HepG2 (cell line): Measurements from ENCODE around the gene DNAJA3. TPM values are rescaled to one million over a fixed set of nuclear protein-coding genes. Genes with fewer than 3 reads are reported as not detected.

Experiments used
- ATAC-seq: fragments of 200-7000 bp; cut with Tn5 transposase; 3 replicates; pipeline ENCODE4 v1.9.1; 2020; ENCODE audit warnings: mild to moderate bottlenecking, moderate library complexity
- BruUV-seq: library from RNA; stranded (reverse); fragments of 400-500 nt; replicated peaks from 2 replicates; lab custom pipeline; 2021; lab: Mats Ljungman, UMichigan
- CTCF ChIA-PET: fragments of 300-600 bp; formaldehyde crosslinking; extraction: SDS; loops from one replicate; lab custom pipeline; 2021; ENCODE audit warnings: low total read pairs, inconsistent platforms, low intra/inter-chr PET ratio; lab: Yijun Ruan, JAX
- POLR2A ChIA-PET: fragments of 350-600 bp; sonication (Branson Sonifier 250); formaldehyde crosslinking; loops from one replicate; lab custom pipeline; 2020; ENCODE audit warnings: antibody characterized with exemption, inconsistent platforms; lab: Yijun Ruan, JAX
- DNase-seq: peaks from one replicate; pipeline ENCODE4 v3.0.0-alpha.2; 2015; ENCODE audit warnings: low spot score
- FAIRE-seq: peaks from 3 replicates; lab custom pipeline; 2011; peaks lifted over from hg19 to GRCh38; lab: Jason Lieb, UNC
- H2AFZ ChIP-seq: one replicate; pipeline ENCODE4 v1.6.1; 2011; ENCODE audit warnings: low read length, inconsistent platforms
- H3K27ac ChIP-seq: fragments of 300-600 bp; 3 replicates; pipeline ENCODE4 v1.8.0; 2011; ENCODE audit warnings: mixed run types, mild to moderate bottlenecking, mixed read lengths, low read length, inconsistent platforms; ENCODE audit not compliant: insufficient read depth; ENCODE audit errors: extremely low read length
- H3K27me3 ChIP-seq, 2 experiments: fragments of 200-600 bp in 1 of 2; 2 replicates in 1 of 2; 3 replicates in 1 of 2; pipeline versions ENCODE4 v1.6.0 to v1.8.0; 2011; ENCODE audit warnings: low read length in 2 of 2, mild to moderate bottlenecking in 2 of 2, moderate library complexity in 2 of 2, inconsistent platforms in 1 of 2; ENCODE audit not compliant: insufficient read depth in 2 of 2, control insufficient read depth in 1 of 2
- H3K36me3 ChIP-seq, 2 experiments: fragments of 200-600 bp in 1 of 2; replicated peaks in 1 of 2; 2 replicates in 1 of 2; 3 replicates in 1 of 2; pipeline versions ENCODE4 v1.5.1 to v1.8.0; 2011; ENCODE audit warnings: low read length in 2 of 2, inconsistent platforms in 1 of 2; ENCODE audit not compliant: insufficient read depth in 2 of 2, control insufficient read depth in 1 of 2
- H3K4me1 ChIP-seq: 2 replicates; pipeline ENCODE4 v1.5.1; 2012; ENCODE audit warnings: low read length, inconsistent platforms; ENCODE audit not compliant: insufficient read depth
- H3K4me2 ChIP-seq: 2 replicates; pipeline ENCODE4 v1.6.0; 2011; ENCODE audit warnings: low read depth, low read length, inconsistent platforms
- H3K4me3 ChIP-seq, 3 experiments: fragments of 200-600 bp in 1 of 3; sonication (generic), shearing (Covaris generic) in 1 of 3; replicated peaks in 1 of 3; 2 replicates each; pipeline ENCODE4 v1.5.1; 2011 to 2016; ENCODE audit warnings: low read length in 3 of 3, inconsistent platforms in 2 of 3, low read depth in 2 of 3, mild to moderate bottlenecking in 2 of 3, control low read depth in 1 of 3, mixed read lengths in 1 of 3; ENCODE audit not compliant: insufficient read depth in 1 of 3
- H3K79me2 ChIP-seq: one replicate; pipeline ENCODE4 v1.6.1; 2011; ENCODE audit warnings: low read length, inconsistent platforms; ENCODE audit not compliant: insufficient read depth
- H3K9ac ChIP-seq: 2 replicates; pipeline ENCODE4 v1.6.0; 2011; ENCODE audit warnings: mild to moderate bottlenecking, low read depth, low read length, inconsistent platforms; ENCODE audit not compliant: insufficient read depth
- H3K9me3 ChIP-seq: 2 replicates; pipeline ENCODE4 v1.5.1; 2012; ENCODE audit warnings: mild to moderate bottlenecking, low read length
- H4K20me1 ChIP-seq: 2 replicates; pipeline ENCODE4 v1.6.0; 2011; ENCODE audit warnings: inconsistent platforms, mild to moderate bottlenecking, low read length, moderate library complexity; ENCODE audit not compliant: insufficient read depth
- GABPA ChIP-seq, 2 experiments: IDR thresholded peaks; 2 replicates each; pipeline ENCODE4 v1.6.1; 2011 to 2016; ENCODE audit warnings: low read depth in 2 of 2, low read length in 1 of 2, missing biosample characterization in 1 of 2, missing genetic modification characterization in 1 of 2
- KLF6 ChIP-seq: IDR thresholded peaks from 2 replicates; pipeline ENCODE4 v1.8.0; 2016; ENCODE audit warnings: missing biosample characterization, missing genetic modification reagents
- PLRG1 ChIP-seq: fragments of 450-650 bp; conservative IDR thresholded peaks from 2 replicates; pipeline ENCODE4 v1.6.1; 2016
- RBAK ChIP-seq: sonication (generic); formaldehyde crosslinking; IDR thresholded peaks from 2 replicates; pipeline ENCODE4 v1.5.1; 2020; ENCODE audit warnings: mild to moderate bottlenecking, missing genetic modification reagents
- SIX4 ChIP-seq: sonication (generic); formaldehyde crosslinking; IDR thresholded peaks from 2 replicates; pipeline ENCODE4 v1.4.0; 2020; ENCODE audit warnings: missing genetic modification reagents
- SMAD3 ChIP-seq: sonication (generic); formaldehyde crosslinking; IDR thresholded peaks from 2 replicates; pipeline ENCODE4 v1.4.0; 2020; ENCODE audit warnings: missing genetic modification reagents
- SSRP1 ChIP-seq: IDR thresholded peaks from 2 replicates; pipeline ENCODE4 v1.6.1; 2016; ENCODE audit warnings: control low read depth
- THAP11 ChIP-seq: IDR thresholded peaks from 2 replicates; pipeline ENCODE4 v1.6.1; 2016; ENCODE audit warnings: missing biosample characterization, missing genetic modification reagents
- ZBTB7A ChIP-seq: sonication (generic); formaldehyde crosslinking; IDR thresholded peaks from 2 replicates; pipeline ENCODE4 v1.8.0; 2022; ENCODE audit warnings: mild to moderate bottlenecking, missing genetic modification reagents
- ZNF747 ChIP-seq: sonication (generic); formaldehyde crosslinking; IDR thresholded peaks from 2 replicates; pipeline ENCODE4 v1.8.1; 2023; ENCODE audit warnings: missing genetic modification reagents, mild to moderate bottlenecking, borderline replicate concordance
- WGBS: methylation state at CpG from one replicate; pipeline ENCODE4 v1.1.6; 2017; ENCODE audit warnings: low lambda C conversion rate; 5-methylcytosine and 5-hydroxymethylcytosine counted together
- in situ Hi-C: cut with HindIII; loops from 2 replicates; pipeline ENCODE4 v1.10.0; 2017; ENCODE audit warnings: low pct_unique_long_range_greater_than_20kb; ENCODE audit not compliant: extremely low pct_ligation_motif_present
- intact Hi-C: fragments of 100-400 bp; cut with micrococcal nuclease; formaldehyde crosslinking; loops from one replicate; pipeline ENCODE4 v1.10.0; 2022; ENCODE audit not compliant: unreplicated experiment
- polyA plus RNA-seq, 8 experiments: library from polyadenylated mRNA; depleted of rRNA in 3 of 8; stranded (reverse) in 7 of 8; unstranded in 1 of 8; fragments of >200 nt; fragmentation: Illumina TruSeq in 4 of 8; extraction: Trizol in 4 of 8; gene quantifications; 2 replicates each; pipeline versions ENCODE4 v1.2.1 to v1.2.3, GENCODE V29; 2011 to 2016; ENCODE audit warnings: low read depth in 4 of 8, missing spikeins in 1 of 8, mixed read lengths in 1 of 8; ENCODE audit not compliant: insufficient read depth in 1 of 8
- total RNA-seq, 5 experiments: library from RNA; depleted of rRNA; stranded (reverse); fragments of >200 nt; fragmentation: Illumina TruSeq; extraction: Trizol; gene quantifications; 2 replicates each; pipeline ENCODE4 v1.2.3, GENCODE V29; 2016; ENCODE audit warnings: low read depth in 1 of 5
- TF ChIP-seq, protein P1 (sequence below): sonication (generic); formaldehyde crosslinking; IDR thresholded peaks from 2 replicates; pipeline ENCODE4 v1.8.1; 2022; ENCODE audit warnings: mild to moderate bottlenecking, missing genetic modification reagents
- TF ChIP-seq, protein P2 (sequence below): sonication (generic); formaldehyde crosslinking; IDR thresholded peaks from 2 replicates; pipeline ENCODE4 v1.4.0; 2020; ENCODE audit warnings: missing genetic modification reagents, borderline replicate concordance
- TF ChIP-seq, protein P3 (sequence below): fragments of 450-650 bp; IDR thresholded peaks from 2 replicates; pipeline ENCODE4 v1.6.1; 2017
- TF ChIP-seq, protein P4 (sequence below): sonication (generic); formaldehyde crosslinking; IDR thresholded peaks from 2 replicates; pipeline ENCODE4 v1.5.0; 2020; ENCODE audit warnings: missing genetic modification reagents, mild to moderate bottlenecking, borderline replicate concordance
- TF ChIP-seq, protein P5 (sequence below): sonication (generic); formaldehyde crosslinking; IDR thresholded peaks from 2 replicates; pipeline ENCODE4 v1.8.0; 2022; ENCODE audit warnings: mild to moderate bottlenecking, missing genetic modification reagents, borderline replicate concordance

Gene DNAJA3
- total and polyA plus RNA-seq, 2 of the 13 experiments (the other 11 are each of a cell fraction or from before 2014, with no cell fraction given) = 77.0 to 83.3 TPM

DNA sequence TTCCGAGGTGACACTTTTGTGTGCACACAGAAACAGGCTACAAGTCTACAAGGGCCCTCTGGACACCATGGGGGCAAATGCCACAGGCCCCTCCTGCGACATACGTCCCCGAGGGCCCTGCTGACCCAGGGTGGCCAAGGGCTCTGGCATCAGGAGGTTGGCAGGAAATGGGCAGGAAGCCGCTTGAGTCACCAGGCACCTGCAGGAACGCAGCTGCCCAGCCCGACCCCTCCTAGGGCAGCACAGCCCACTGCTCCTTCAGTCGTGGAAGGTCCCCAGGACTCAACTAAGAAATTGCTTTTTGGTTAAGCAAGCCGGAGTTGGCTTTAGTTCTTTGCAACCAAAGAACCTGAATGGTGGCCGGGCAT is 17.4 kb upstream of the DNAJA3 start:
- no peaks in the 10 kb centered on the region for H3K9me3 ChIP-seq
- 98% methylated on average over 7 of the region's 10 CpGs for WGBS
- ChIA-PET POLR2A (no interaction called here), CTCF (no interaction called here)
- ATAC-seq = no peak
- H2AFZ ChIP-seq = no peak overlapping the region
- in situ Hi-C loops (no loop called here), intact Hi-C loops (no loop called here)
- H3K27ac ChIP-seq = no peak overlapping the region
- BruUV-seq = no TSS peak
- H3K36me3 ChIP-seq = peaks cover 5 to 33% of the 10 kb centered on the region in 2 experiments; a peak in 4 of 5 replicates
- no peaks in the 10 kb centered on the region for H4K20me1 ChIP-seq
- no peak for DNase-seq
- no peaks in the 10 kb centered on the region for H3K27me3 ChIP-seq
- FAIRE-seq = no peak
- no peaks in the 10 kb centered on the region for H3K4me1 ChIP-seq
- TF ChIP-seq, protein P1, sequence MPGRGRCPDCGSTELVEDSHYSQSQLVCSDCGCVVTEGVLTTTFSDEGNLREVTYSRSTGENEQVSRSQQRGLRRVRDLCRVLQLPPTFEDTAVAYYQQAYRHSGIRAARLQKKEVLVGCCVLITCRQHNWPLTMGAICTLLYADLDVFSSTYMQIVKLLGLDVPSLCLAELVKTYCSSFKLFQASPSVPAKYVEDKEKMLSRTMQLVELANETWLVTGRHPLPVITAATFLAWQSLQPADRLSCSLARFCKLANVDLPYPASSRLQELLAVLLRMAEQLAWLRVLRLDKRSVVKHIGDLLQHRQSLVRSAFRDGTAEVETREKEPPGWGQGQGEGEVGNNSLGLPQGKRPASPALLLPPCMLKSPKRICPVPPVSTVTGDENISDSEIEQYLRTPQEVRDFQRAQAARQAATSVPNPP (CRISPR knock-in tag) = no peak
- TF ChIP-seq GABPA (IDR thresholded peaks at IDR 0.05; ENCODE audit: low read depth, low read length) (no peak), GABPA (CRISPR knock-in tag; IDR thresholded peaks at IDR 0.05; ENCODE audit: low read depth) (no peak), ZBTB7A (no peak), SSRP1 (no peak), THAP11 (CRISPR knock-in tag) (no peak), RBAK (no peak), ZNF747 (CRISPR knock-in tag) (no peak), SMAD3 (CRISPR knock-in tag) (no peak), KLF6 (no peak), SIX4 (no peak), PLRG1 (no peak)
- TF ChIP-seq, protein P2, sequence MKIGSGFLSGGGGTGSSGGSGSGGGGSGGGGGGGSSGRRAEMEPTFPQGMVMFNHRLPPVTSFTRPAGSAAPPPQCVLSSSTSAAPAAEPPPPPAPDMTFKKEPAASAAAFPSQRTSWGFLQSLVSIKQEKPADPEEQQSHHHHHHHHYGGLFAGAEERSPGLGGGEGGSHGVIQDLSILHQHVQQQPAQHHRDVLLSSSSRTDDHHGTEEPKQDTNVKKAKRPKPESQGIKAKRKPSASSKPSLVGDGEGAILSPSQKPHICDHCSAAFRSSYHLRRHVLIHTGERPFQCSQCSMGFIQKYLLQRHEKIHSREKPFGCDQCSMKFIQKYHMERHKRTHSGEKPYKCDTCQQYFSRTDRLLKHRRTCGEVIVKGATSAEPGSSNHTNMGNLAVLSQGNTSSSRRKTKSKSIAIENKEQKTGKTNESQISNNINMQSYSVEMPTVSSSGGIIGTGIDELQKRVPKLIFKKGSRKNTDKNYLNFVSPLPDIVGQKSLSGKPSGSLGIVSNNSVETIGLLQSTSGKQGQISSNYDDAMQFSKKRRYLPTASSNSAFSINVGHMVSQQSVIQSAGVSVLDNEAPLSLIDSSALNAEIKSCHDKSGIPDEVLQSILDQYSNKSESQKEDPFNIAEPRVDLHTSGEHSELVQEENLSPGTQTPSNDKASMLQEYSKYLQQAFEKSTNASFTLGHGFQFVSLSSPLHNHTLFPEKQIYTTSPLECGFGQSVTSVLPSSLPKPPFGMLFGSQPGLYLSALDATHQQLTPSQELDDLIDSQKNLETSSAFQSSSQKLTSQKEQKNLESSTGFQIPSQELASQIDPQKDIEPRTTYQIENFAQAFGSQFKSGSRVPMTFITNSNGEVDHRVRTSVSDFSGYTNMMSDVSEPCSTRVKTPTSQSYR (CRISPR knock-in tag) = no peak
- TF ChIP-seq, protein P3, sequence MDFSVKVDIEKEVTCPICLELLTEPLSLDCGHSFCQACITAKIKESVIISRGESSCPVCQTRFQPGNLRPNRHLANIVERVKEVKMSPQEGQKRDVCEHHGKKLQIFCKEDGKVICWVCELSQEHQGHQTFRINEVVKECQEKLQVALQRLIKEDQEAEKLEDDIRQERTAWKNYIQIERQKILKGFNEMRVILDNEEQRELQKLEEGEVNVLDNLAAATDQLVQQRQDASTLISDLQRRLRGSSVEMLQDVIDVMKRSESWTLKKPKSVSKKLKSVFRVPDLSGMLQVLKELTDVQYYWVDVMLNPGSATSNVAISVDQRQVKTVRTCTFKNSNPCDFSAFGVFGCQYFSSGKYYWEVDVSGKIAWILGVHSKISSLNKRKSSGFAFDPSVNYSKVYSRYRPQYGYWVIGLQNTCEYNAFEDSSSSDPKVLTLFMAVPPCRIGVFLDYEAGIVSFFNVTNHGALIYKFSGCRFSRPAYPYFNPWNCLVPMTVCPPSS = no peak
- TF ChIP-seq, protein P4, sequence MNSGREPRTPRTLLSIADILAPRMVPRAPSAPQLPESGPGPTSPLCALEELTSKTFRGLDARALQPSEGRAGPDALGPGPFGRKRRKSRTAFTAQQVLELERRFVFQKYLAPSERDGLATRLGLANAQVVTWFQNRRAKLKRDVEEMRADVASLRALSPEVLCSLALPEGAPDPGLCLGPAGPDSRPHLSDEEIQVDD (CRISPR knock-in tag) = no peak
- TF ChIP-seq, protein P5, sequence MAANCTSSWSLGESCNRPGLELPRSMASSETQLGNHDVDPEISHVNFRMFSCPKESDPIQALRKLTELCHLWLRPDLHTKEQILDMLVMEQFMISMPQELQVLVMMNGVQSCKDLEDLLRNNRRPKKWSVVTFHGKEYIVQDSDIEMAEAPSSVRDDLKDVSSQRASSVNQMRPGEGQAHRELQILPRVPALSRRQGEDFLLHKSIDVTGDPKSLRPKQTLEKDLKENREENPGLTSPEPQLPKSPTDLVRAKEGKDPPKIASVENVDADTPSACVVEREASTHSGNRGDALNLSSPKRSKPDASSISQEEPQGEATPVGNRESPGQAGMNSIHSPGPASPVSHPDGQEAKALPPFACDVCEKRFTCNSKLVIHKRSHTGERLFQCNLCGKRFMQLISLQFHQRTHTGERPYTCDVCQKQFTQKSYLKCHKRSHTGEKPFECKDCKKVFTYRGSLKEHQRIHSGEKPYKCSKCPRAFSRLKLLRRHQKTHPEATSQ (CRISPR knock-in tag) = no peak
- H3K79me2 ChIP-seq = no peaks in the 10 kb centered on the region
- H3K9ac ChIP-seq = no peak overlapping the region
- no peak overlapping the region for H3K4me2 ChIP-seq
- no peak overlapping the region for H3K4me3 ChIP-seq
